Lower leg skin (tissue), 4 donors: ENCODE measurements around the gene LETM1. TPM values are rescaled to one million over a fixed set of nuclear protein-coding genes. Genes with fewer than 3 reads are reported as not detected.

Source experiments
- DNase-seq, 2 donors: peaks; one replicate each; pipeline ENCODE4 v3.0.0-alpha.2; 2019; ENCODE audit warnings: low spot score in 2 of 2
- H3K4me3 ChIP-seq: fragments of 200-600 bp; sonication (generic); 2 replicates; pipeline ENCODE4 v1.5.1; 2017; ENCODE audit warnings: mild to moderate bottlenecking, low read depth; ENCODE audit not compliant: poor library complexity, severe bottlenecking
- POLR2A ChIP-seq, 2 donors: fragments of 450-650 bp; IDR thresholded peaks; one replicate each; pipeline ENCODE4 v1.6.1; 2016 to 2017; ENCODE audit warnings: antibody characterized with exemption in 2 of 2, mild to moderate bottlenecking in 1 of 2, moderate library complexity in 1 of 2
- WGBS, 2 donors: methylation state at CpG; one replicate each; pipeline ENCODE4 v1.1.5; 2018; 5-methylcytosine and 5-hydroxymethylcytosine counted together
- intact Hi-C: fragments of 100-400 bp; cut with DNase I; formaldehyde crosslinking; loops from one replicate; pipeline ENCODE4 v1.15.0; 2023; ENCODE audit warnings: low total_unique reads
- total RNA-seq, 4 donors: library from RNA; depleted of rRNA; stranded (reverse); fragments of >200 nt; gene quantifications; one replicate each; pipeline ENCODE4 v1.1.0, GENCODE V29; 2016
- TF ChIP-seq, protein P1 (sequence below), 3 donors: fragments of 450-650 bp; IDR thresholded peaks; one replicate each; pipeline ENCODE4 v1.5.1; 2016; ENCODE audit warnings: antibody characterized with exemption in 3 of 3, mild to moderate bottlenecking in 3 of 3, moderate library complexity in 2 of 3

Gene LETM1
- total RNA-seq, 4 donors from 2014 or later = 27.2 to 49.9 (median 39.0) TPM

GRCh38 chr4:1787411-1788077 lies 68.4 kb downstream of the LETM1 start:
- no peak overlapping the region for H3K4me3 ChIP-seq
- intact Hi-C loops = no loop called here
- 38 to 43% methylated on average over 21 to 23 of the region's 25 CpGs for WGBS, 2 donors
- no peak for TF ChIP-seq POLR2A (IDR thresholded peaks at IDR 0.05)
- TF ChIP-seq, protein P1, sequence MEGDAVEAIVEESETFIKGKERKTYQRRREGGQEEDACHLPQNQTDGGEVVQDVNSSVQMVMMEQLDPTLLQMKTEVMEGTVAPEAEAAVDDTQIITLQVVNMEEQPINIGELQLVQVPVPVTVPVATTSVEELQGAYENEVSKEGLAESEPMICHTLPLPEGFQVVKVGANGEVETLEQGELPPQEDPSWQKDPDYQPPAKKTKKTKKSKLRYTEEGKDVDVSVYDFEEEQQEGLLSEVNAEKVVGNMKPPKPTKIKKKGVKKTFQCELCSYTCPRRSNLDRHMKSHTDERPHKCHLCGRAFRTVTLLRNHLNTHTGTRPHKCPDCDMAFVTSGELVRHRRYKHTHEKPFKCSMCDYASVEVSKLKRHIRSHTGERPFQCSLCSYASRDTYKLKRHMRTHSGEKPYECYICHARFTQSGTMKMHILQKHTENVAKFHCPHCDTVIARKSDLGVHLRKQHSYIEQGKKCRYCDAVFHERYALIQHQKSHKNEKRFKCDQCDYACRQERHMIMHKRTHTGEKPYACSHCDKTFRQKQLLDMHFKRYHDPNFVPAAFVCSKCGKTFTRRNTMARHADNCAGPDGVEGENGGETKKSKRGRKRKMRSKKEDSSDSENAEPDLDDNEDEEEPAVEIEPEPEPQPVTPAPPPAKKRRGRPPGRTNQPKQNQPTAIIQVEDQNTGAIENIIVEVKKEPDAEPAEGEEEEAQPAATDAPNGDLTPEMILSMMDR (IDR thresholded peaks at IDR 0.05) = no peak
- no peak for DNase-seq

- DNase-seq = no peak
- TF ChIP-seq POLR2A (IDR thresholded peaks at IDR 0.05) = no peak
- TF ChIP-seq, protein P1 (IDR thresholded peaks at IDR 0.05) = no peak
- H3K4me3 ChIP-seq = no peak overlapping the region
- intact Hi-C loops = no loop called here
- WGBS, 2 donors = 47 to 62% methylated on average over 5 to 26 of the region's 34 CpGs
Measured at GRCh38 chr4:1786544-1787362, 69.2 kb downstream of the LETM1 start.

DNA sequence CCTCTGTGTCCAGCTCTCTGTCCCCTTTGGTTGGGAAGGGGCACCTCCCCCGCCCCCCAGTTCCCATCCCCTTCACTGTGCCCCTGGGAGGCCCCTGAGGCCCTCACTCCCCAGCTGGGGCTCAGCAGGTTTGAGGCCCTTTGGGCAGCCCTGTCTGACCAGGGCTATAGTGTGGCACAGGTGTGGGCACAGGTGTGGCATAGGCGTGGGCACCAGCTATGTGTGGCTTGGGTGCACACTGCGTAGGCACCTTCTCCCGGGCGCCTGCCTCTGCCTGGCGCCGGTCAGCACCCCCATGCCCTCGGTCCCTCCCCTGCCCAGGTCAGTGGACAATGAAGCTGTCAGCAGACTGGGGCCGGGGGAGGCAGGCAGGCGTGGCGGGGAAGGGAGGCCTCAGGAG lies 70.4 kb downstream of the LETM1 start:
- no peak for DNase-seq
- no peak overlapping the region for H3K4me3 ChIP-seq
- intact Hi-C loops = no loop called here
- TF ChIP-seq, protein P1 (IDR thresholded peaks at IDR 0.05) = no peak
- TF ChIP-seq POLR2A (IDR thresholded peaks at IDR 0.05) = no peak
- WGBS, 2 donors = 62 to 84% methylated on average over 9 of the region's 11 CpGs

DNA sequence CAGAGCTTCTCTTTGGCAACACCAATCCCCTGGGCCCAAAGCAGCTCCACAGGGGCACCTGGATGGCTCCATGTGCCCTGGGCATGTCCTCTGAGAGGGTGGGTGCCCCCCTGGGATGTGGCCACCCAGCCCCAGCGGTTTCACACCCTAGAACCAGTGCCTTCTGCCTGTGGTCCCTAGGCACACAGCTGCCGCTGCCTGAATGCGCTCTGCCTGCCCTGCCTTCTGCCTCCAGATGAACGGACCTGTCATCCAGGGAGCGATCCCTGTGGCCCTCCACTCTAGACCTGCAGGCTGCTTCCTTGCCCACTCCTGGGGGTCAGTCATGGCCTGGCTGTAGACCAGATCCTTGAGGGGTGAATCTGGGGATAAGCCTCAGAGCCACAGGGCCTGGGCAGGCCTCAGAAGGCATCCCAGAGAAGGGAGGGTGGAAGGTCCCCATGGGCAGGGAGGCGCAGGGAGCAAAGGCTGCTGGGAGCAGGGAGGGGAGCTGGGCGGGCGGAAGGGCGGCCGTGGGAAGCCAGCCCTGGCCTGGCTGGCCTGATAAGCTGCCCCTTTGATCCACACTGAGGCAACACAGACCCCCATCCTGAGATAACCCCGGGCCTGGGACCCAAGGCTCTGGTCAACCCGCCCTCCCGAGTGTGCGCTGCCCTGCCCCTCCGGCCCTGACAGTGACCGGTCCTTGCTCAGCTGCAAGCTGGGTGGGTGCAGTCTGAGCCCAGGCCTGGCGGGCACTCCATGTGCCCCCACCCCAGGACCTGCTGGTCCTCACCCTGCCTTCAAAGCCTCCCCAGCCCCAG lies 71.0 kb downstream of the LETM1 start:
- 59 to 65% methylated on average over 17 of the region's 17 CpGs for WGBS, 2 donors
- intact Hi-C loops = no loop called here
- H3K4me3 ChIP-seq = no peak overlapping the region
- no peak for DNase-seq
- TF ChIP-seq POLR2A (IDR thresholded peaks at IDR 0.05) = no peak
- TF ChIP-seq, protein P1 (IDR thresholded peaks at IDR 0.05) = no peak

GRCh38 chr4:1784395-1784788 lies 71.6 kb downstream of the LETM1 start:
- TF ChIP-seq POLR2A (IDR thresholded peaks at IDR 0.05) = no peak
- TF ChIP-seq, protein P1 (IDR thresholded peaks at IDR 0.05) = no peak
- WGBS, 2 donors = 38 to 53% methylated on average over 4 to 9 of the region's 10 CpGs
- no peak overlapping the region for H3K4me3 ChIP-seq
- intact Hi-C loops = no loop called here
- DNase-seq = no peak
